IMR-90 (cell line): ENCODE results near the gene EVL. TPM values are rescaled to one million over a fixed set of nuclear protein-coding genes. Genes with fewer than 3 reads are reported as not detected.

ENCODE experiments used
- ATAC-seq: fragments of 200-7000 bp; cut with Tn5 transposase; 2 replicates; pipeline ENCODE4 v1.9.1; 2020; ENCODE audit warnings: low read depth, mild to moderate bottlenecking, moderate library complexity
- BruUV-seq: library from RNA; stranded (reverse); fragments of 400-500 nt; replicated peaks from 2 replicates; lab custom pipeline; 2021; lab: Mats Ljungman, UMichigan
- CTCF ChIA-PET: fragments of 300-600 bp; formaldehyde crosslinking; extraction: SDS; loops from one replicate; lab custom pipeline; 2021; ENCODE audit warnings: antibody characterized with exemption; lab: Yijun Ruan, JAX
- POLR2A ChIA-PET: fragments of 300-600 bp; sonication (Branson Sonifier 250); formaldehyde crosslinking; loops from one replicate; lab custom pipeline; 2022; ENCODE audit warnings: antibody characterized with exemption; ENCODE audit not compliant: unreplicated experiment; lab: Charles Lee
- DNase-seq: peaks from one replicate; pipeline ENCODE4 v3.0.0; 2013
- H2AFZ ChIP-seq: replicated peaks from 2 replicates; pipeline ENCODE3; 2013; ENCODE audit warnings: low read length, mild to moderate bottlenecking; ENCODE audit not compliant: poor library complexity
- H2AK5ac ChIP-seq: 2 replicates; pipeline ENCODE4 v1.6.1; 2013; ENCODE audit warnings: low read depth, low read length, inconsistent platforms
- H2AK9ac ChIP-seq: replicated peaks from 2 replicates; pipeline ENCODE3; 2013; ENCODE audit warnings: mild to moderate bottlenecking, low read depth, low read length, moderate library complexity; ENCODE audit not compliant: poor library complexity
- H2BK120ac ChIP-seq: 2 replicates; pipeline ENCODE4 v1.6.1; 2013; ENCODE audit warnings: low read depth, low read length, inconsistent platforms
- H2BK15ac ChIP-seq: 3 replicates; pipeline ENCODE4 v1.6.1; 2013; ENCODE audit warnings: low read depth, low read length, inconsistent platforms
- H2BK20ac ChIP-seq: 2 replicates; pipeline ENCODE4 v1.6.1; 2013; ENCODE audit warnings: low read depth, mild to moderate bottlenecking, inconsistent platforms, low read length, moderate library complexity
- H2BK5ac ChIP-seq: 2 replicates; pipeline ENCODE4 v1.6.1; 2013; ENCODE audit warnings: mild to moderate bottlenecking, low read depth, low read length, inconsistent platforms; ENCODE audit not compliant: poor library complexity, severe bottlenecking
- H3K14ac ChIP-seq: replicated peaks from 2 replicates; pipeline ENCODE4 v1.6.1; 2013; ENCODE audit warnings: low read depth, low read length, inconsistent platforms
- H3K18ac ChIP-seq: 2 replicates; pipeline ENCODE4 v1.6.1; 2013; ENCODE audit warnings: low read depth, low read length, control low read depth
- H3K23ac ChIP-seq: 2 replicates; pipeline ENCODE4 v1.6.1; 2013; ENCODE audit warnings: low read depth, low read length, inconsistent platforms
- H3K27ac ChIP-seq: 2 replicates; pipeline ENCODE4 v1.5.1; 2013; ENCODE audit warnings: mild to moderate bottlenecking, control low read depth, low read length; ENCODE audit not compliant: insufficient read depth
- H3K27me3 ChIP-seq: 2 replicates; pipeline ENCODE4 v1.6.1; 2013; ENCODE audit warnings: low read length; ENCODE audit not compliant: control insufficient read depth, insufficient read depth
- H3K36me3 ChIP-seq: 2 replicates; pipeline ENCODE4 v1.6.1; 2013; ENCODE audit warnings: low read length, mixed read lengths; ENCODE audit not compliant: control insufficient read depth, insufficient read depth
- H3K4ac ChIP-seq: 2 replicates; pipeline ENCODE4 v1.6.1; 2013; ENCODE audit warnings: low read depth, low read length, inconsistent platforms
- H3K4me1 ChIP-seq: 2 replicates; pipeline ENCODE4 v1.6.1; 2013; ENCODE audit warnings: low read length, mixed read lengths; ENCODE audit not compliant: control insufficient read depth, insufficient read depth
- H3K4me2 ChIP-seq: 2 replicates; pipeline ENCODE4 v1.6.1; 2013; ENCODE audit warnings: low read depth, mild to moderate bottlenecking, control low read depth, low read length, moderate library complexity
- H3K4me3 ChIP-seq: 2 replicates; pipeline ENCODE4 v1.5.1; 2013; ENCODE audit warnings: low read depth, mild to moderate bottlenecking, control low read depth, low read length, moderate library complexity; ENCODE audit not compliant: insufficient read depth
- H3K56ac ChIP-seq: 2 replicates; pipeline ENCODE4 v1.6.1; 2013; ENCODE audit warnings: low read length, inconsistent platforms; ENCODE audit not compliant: insufficient read depth; ENCODE audit errors: extremely low read depth
- H3K79me1 ChIP-seq, 2 experiments: 2 replicates each; pipeline ENCODE4 v1.6.1; 2013; ENCODE audit warnings: low read length in 2 of 2, inconsistent platforms in 1 of 2, low read depth in 1 of 2
- H3K9ac ChIP-seq: 2 replicates; pipeline ENCODE4 v1.6.1; 2013; ENCODE audit warnings: low read depth, low read length, control low read depth
- H3K9me1 ChIP-seq: 2 replicates; pipeline ENCODE4 v1.6.1; 2013; ENCODE audit warnings: low read length, inconsistent platforms; ENCODE audit not compliant: insufficient read depth
- H3K9me3 ChIP-seq: 2 replicates; pipeline ENCODE4 v1.6.1; 2013; ENCODE audit warnings: low read length; ENCODE audit not compliant: control insufficient read depth, insufficient read depth
- H4K20me1 ChIP-seq: 2 replicates; pipeline ENCODE4 v1.6.1; 2013; ENCODE audit warnings: low read length, inconsistent platforms; ENCODE audit not compliant: insufficient read depth
- H4K5ac ChIP-seq: 2 replicates; pipeline ENCODE4 v1.6.1; 2013; ENCODE audit warnings: mild to moderate bottlenecking, low read depth, low read length, control low read depth
- H4K8ac ChIP-seq, 2 experiments: 2 replicates each; pipeline ENCODE4 v1.6.1; 2013; ENCODE audit warnings: low read depth in 2 of 2, low read length in 2 of 2, control low read depth in 1 of 2, inconsistent platforms in 1 of 2
- H4K91ac ChIP-seq: 2 replicates; pipeline ENCODE4 v1.6.1; 2013; ENCODE audit warnings: low read depth, low read length, inconsistent platforms; ENCODE audit not compliant: insufficient read depth
- BHLHE40 ChIP-seq: fragments of 150-350 bp; IDR thresholded peaks from 2 replicates; pipeline ENCODE4 v1.6.1; 2016; ENCODE audit warnings: mild to moderate bottlenecking, low read depth, low read length
- CEBPB ChIP-seq: IDR thresholded peaks from 2 replicates; pipeline ENCODE4 v1.6.1; 2012; ENCODE audit warnings: low read depth, low read length, improper control_type of control experiment
- CHD1 ChIP-seq: IDR thresholded peaks from 2 replicates; pipeline ENCODE4 v1.6.1; 2012; ENCODE audit warnings: low read depth, low read length, improper control_type of control experiment
- CTCF ChIP-seq: conservative IDR thresholded peaks from 2 replicates; pipeline ENCODE4 v1.5.1; 2012; ENCODE audit warnings: mild to moderate bottlenecking, low read depth, low read length, improper control_type of control experiment
- ELK1 ChIP-seq: fragments of 150-350 bp; IDR thresholded peaks from 2 replicates; pipeline ENCODE4 v1.6.1; 2016; ENCODE audit warnings: low read depth, mild to moderate bottlenecking, low read length, moderate library complexity, borderline replicate concordance
- FOS ChIP-seq: fragments of 150-350 bp; IDR thresholded peaks from 2 replicates; pipeline ENCODE4 v1.6.1; 2016; ENCODE audit warnings: low read depth, low read length
- MAFK ChIP-seq: IDR thresholded peaks from 2 replicates; pipeline ENCODE4 v1.6.1; 2012; ENCODE audit warnings: low read depth, low read length, improper control_type of control experiment
- MAZ ChIP-seq: IDR thresholded peaks from 2 replicates; pipeline ENCODE4 v1.6.1; 2012; ENCODE audit warnings: low read depth, mild to moderate bottlenecking, low read length, improper control_type of control experiment, moderate library complexity, borderline replicate concordance
- MXI1 ChIP-seq: IDR thresholded peaks from 2 replicates; pipeline ENCODE4 v1.6.1; 2012; ENCODE audit warnings: low read depth, mild to moderate bottlenecking, low read length, moderate library complexity, borderline replicate concordance
- POLR2A ChIP-seq: IDR thresholded peaks from 2 replicates; pipeline ENCODE4 v1.6.1; 2012; ENCODE audit warnings: mild to moderate bottlenecking, low read depth, low read length
- RAD21 ChIP-seq: IDR thresholded peaks from 2 replicates; pipeline ENCODE4 v1.6.1; 2012; ENCODE audit warnings: low read length, improper control_type of control experiment
- RCOR1 ChIP-seq: IDR thresholded peaks from 2 replicates; pipeline ENCODE4 v1.6.1; 2012; ENCODE audit warnings: mild to moderate bottlenecking, low read length, improper control_type of control experiment; ENCODE audit not compliant: insufficient replicate concordance
- RFX5 ChIP-seq: IDR thresholded peaks from 2 replicates; pipeline ENCODE4 v1.8.0; 2012; ENCODE audit warnings: low read depth, mild to moderate bottlenecking, low read length, moderate library complexity
- SMC3 ChIP-seq: fragments of 150-350 bp; IDR thresholded peaks from 2 replicates; pipeline ENCODE4 v1.6.1; 2016; ENCODE audit warnings: low read depth, mild to moderate bottlenecking, antibody characterized with exemption, low read length, moderate library complexity
- USF2 ChIP-seq: fragments of 150-350 bp; IDR thresholded peaks from 2 replicates; pipeline ENCODE4 v1.6.1; 2017; ENCODE audit warnings: mild to moderate bottlenecking, antibody characterized with exemption, low read length, low read depth
- WGBS, 2 experiments: methylation state at CpG; one replicate each; pipeline versions ENCODE4 v1.1.5 to v1.1.7; 2013; ENCODE audit warnings: missing lambda C conversion rate in 2 of 2; ENCODE audit not compliant: insufficient read length in 1 of 2; ENCODE audit errors: extremely low coverage in 2 of 2; 5-methylcytosine and 5-hydroxymethylcytosine counted together
- dilution Hi-C: fragments of 300-500 bp; cut with HindIII; formaldehyde crosslinking; loops from one replicate; pipeline ENCODE4 v1.14.3; 2018; ENCODE audit warnings: low sequenced_read_pairs; ENCODE audit not compliant: unreplicated experiment
- in situ Hi-C: fragments of 300-500 bp; cut with MboI; formaldehyde crosslinking; loops from 3 replicates; pipeline ENCODE4 v1.14.3; 2019; ENCODE audit warnings: low sequenced_read_pairs, inconsistent platforms, mixed read lengths
- intact Hi-C: fragments of 100-400 bp; cut with micrococcal nuclease; formaldehyde crosslinking; loops from 2 replicates; pipeline ENCODE4 v1.10.0; 2022
- polyA plus RNA-seq, 3 experiments: library from polyadenylated mRNA; depleted of rRNA; stranded (reverse); fragments of >200 nt; gene quantifications; 2 replicates each; pipeline ENCODE4 v1.2.3, GENCODE V29; 2012; ENCODE audit warnings: low replicate concordance in 1 of 3
- total RNA-seq: library from RNA; depleted of rRNA; stranded (reverse); fragments of >200 nt; gene quantifications from 2 replicates; pipeline ENCODE4 v1.2.3, GENCODE V29; 2012

EVL gene
- total and polyA plus RNA-seq, 2 of the 4 experiments (the other 2 are of a cell fraction) = 7.2 to 36.5 TPM

GRCh38 chr14:100056964-100057795, 8.0 kb upstream of the EVL start:
- H3K4me3 ChIP-seq = no peak overlapping the region
- H3K4me2 ChIP-seq = no peak overlapping the region
- H2AFZ ChIP-seq = no peak overlapping the region
- in situ Hi-C loops (no loop called here), intact Hi-C loops (loop anchor here (5.0 kb wide), 1 partner anchor 40 kb away; no protein-coding TSS in a partner anchor), dilution Hi-C loops (no loop called here)
- ChIA-PET POLR2A (no interaction called here), CTCF (no interaction called here)
- H3K9me3 ChIP-seq = no peaks in the 10 kb centered on the region
- H3K23ac ChIP-seq = no peak overlapping the region
- peak; percentile 43 for DNase-seq
- H3K79me1 ChIP-seq = peaks cover 0 to 7% of the 10 kb centered on the region in 2 experiments; a peak in 1 of 4 replicates
- H3K9ac ChIP-seq = no peak overlapping the region
- no peak overlapping the region for H3K18ac ChIP-seq
- no peaks in the 10 kb centered on the region for H3K36me3 ChIP-seq
- no peak overlapping the region for H2BK15ac ChIP-seq
- no peak overlapping the region; the same call in 1 of the 2 replicates for H2AK5ac ChIP-seq
- H3K27me3 ChIP-seq = no peaks in the 10 kb centered on the region
- no peak overlapping the region for H2BK20ac ChIP-seq
- H4K91ac ChIP-seq = no peak overlapping the region
- H4K8ac ChIP-seq = no peak overlapping the region
- H3K56ac ChIP-seq = no peak overlapping the region
- no peak overlapping the region for H2AK9ac ChIP-seq
- WGBS, 2 experiments = no CpG with 5 or more reads among the region's 4 CpGs
- H2BK120ac ChIP-seq = no peak overlapping the region
- H3K14ac ChIP-seq = no peak overlapping the region
- no peak overlapping the region for H3K27ac ChIP-seq
- BruUV-seq = no TSS peak
- H4K5ac ChIP-seq = no peak overlapping the region
- H4K20me1 ChIP-seq = no peaks in the 10 kb centered on the region
- no peak overlapping the region for H3K4ac ChIP-seq
- peak; percentile 80 for ATAC-seq
- no peaks in the 10 kb centered on the region for H3K9me1 ChIP-seq
- H2BK5ac ChIP-seq = no peak overlapping the region
- H3K4me1 ChIP-seq = 0 out of 2 replicates have a peak, but pooled peaks cover 2% of the 10 kb centered on the region
- TF ChIP-seq FOS (no peak), CEBPB (no peak), CHD1 (no peak), MAZ (no peak), RAD21 (peak; percentile 41), MXI1 (no peak), USF2 (no peak), RCOR1 (no peak), ELK1 (no peak), CTCF (peak; percentile 36), BHLHE40 (no peak), POLR2A (no peak), MAFK (no peak), SMC3 (peak; percentile 30; the same call in 1 of the 2 replicates), RFX5 (no peak)
